ENCODE measurements around the gene WDR93.
A peak's percentile ranks its signal among the peaks of the same experiment; 100 is the strongest.

WDR93 gene

GRCh38 chr15:89749951-89750559 lies 59.4 kb downstream of the WDR93 start:
- peak in 1 of 2 donors; percentile 5 for DNase-seq

- peak; percentile 92 to 95 for DNase-seq
These were observed 60.2 kb downstream of the WDR93 start, which contains the start of gene MESP1 for GRCh38 chr15:89750560-89751542. Gene MESP1, minus strand, starts transcription at chr15:89751249. Its CDS starts 18 bp downstream, at chr15:89751231.

- no peak for DNase-seq
These were observed 61.1 kb downstream of the WDR93 start for GRCh38 chr15:89751748-89752147.

- DNase-seq: no peak
These were observed 63.2 kb downstream of the WDR93 start for GRCh38 chr15:89753855-89754254.

- DNase-seq: no peak
These were observed 63.9 kb downstream of the WDR93 start for GRCh38 chr15:89754361-89755154.

- no peak for DNase-seq
These were observed 65.1 kb downstream of the WDR93 start for GRCh38 chr15:89755701-89756100.

GRCh38 chr15:89756897-89757296 lies 66.3 kb downstream of the WDR93 start:
- DNase-seq: no peak

GRCh38 chr15:89758283-89758682 lies 67.7 kb downstream of the WDR93 start:
- DNase-seq: no peak

- DNase-seq: no peak
These were observed 68.4 kb downstream of the WDR93 start for GRCh38 chr15:89758981-89759380.

- DNase-seq: no peak
These were observed 69.2 kb downstream of the WDR93 start for GRCh38 chr15:89759835-89760234.

GRCh38 chr15:89760303-89761008 lies 69.8 kb downstream of the WDR93 start:
- peak; percentile 82 to 89 for DNase-seq

- DNase-seq: no peak
These were observed 70.6 kb downstream of the WDR93 start for GRCh38 chr15:89761009-89761831.

- DNase-seq: no peak
These were observed 71.3 kb downstream of the WDR93 start for GRCh38 chr15:89761929-89762328.

GRCh38 chr15:89765694-89766093 lies 75.1 kb downstream of the WDR93 start:
- no peak for DNase-seq

GRCh38 chr15:89766357-89767311 lies 76.0 kb downstream of the WDR93 start:
- no peak for DNase-seq

GRCh38 chr15:89767411-89767915 lies 76.9 kb downstream of the WDR93 start:
- no peak for DNase-seq

- no peak for DNase-seq
These were observed 77.5 kb downstream of the WDR93 start for GRCh38 chr15:89768071-89768500.

GRCh38 chr15:89769366-89769765 lies 78.8 kb downstream of the WDR93 start:
- DNase-seq: peak; percentile 61 to 73

- no peak for DNase-seq
These were observed 79.4 kb downstream of the WDR93 start for GRCh38 chr15:89770041-89770440.
